ENCODE results near the gene MED20.

The MED20 gene

GRCh38 chr6:41932378-41932777 lies 11.4 kb upstream of the MED20 start:
- H2AFZ ChIP-seq (ENCODE audit: low read depth, low read length) = no peak overlapping the region
- peaks cover 33% of the 10 kb centered on the region for H4K20me1 ChIP-seq (ENCODE audit: insufficient read depth, low read length)
- peaks cover 62% of the 10 kb centered on the region for H3K79me2 ChIP-seq (ENCODE audit: insufficient read depth, low read length)
- ATAC-seq (ENCODE audit: insufficient read depth, low read depth) (no peak), DNase-seq (peak; percentile 29)
- H3K4me3 ChIP-seq (ENCODE audit: low read depth in 1 of 2, low read length in 2 of 2) = no peak overlapping the region
- no peak overlapping the region for H3K4me2 ChIP-seq (ENCODE audit: insufficient read depth, low read length)
- TF ChIP-seq CTCF (IDR thresholded peaks at IDR 0.05; ENCODE audit: borderline replicate concordance, extremely low read depth, low read length, poor library complexity, severe bottlenecking) = no peak
- no peak for TF ChIP-seq EZH2 (IDR thresholded peaks at IDR 0.05; ENCODE audit: borderline replicate concordance, low read depth, low read length, severe bottlenecking)
- peak overlapping the region; percentile 100 for H3K27ac ChIP-seq (ENCODE audit: low read length)
- no peak overlapping the region for H3K9ac ChIP-seq (ENCODE audit: low read depth, low read length)
- peaks cover 96% of the 10 kb centered on the region for H3K36me3 ChIP-seq (ENCODE audit: insufficient read depth, low read length)
- H3K9me3 ChIP-seq (ENCODE audit: insufficient read depth, low read length, severe bottlenecking) = no peaks in the 10 kb centered on the region
- H3K4me1 ChIP-seq (ENCODE audit: insufficient read depth, low read length) = peaks cover 36% of the 10 kb centered on the region
- no peaks in the 10 kb centered on the region for H3K27me3 ChIP-seq (ENCODE audit: insufficient read depth, low read length, poor library complexity)

- H3K79me2 ChIP-seq (ENCODE audit: insufficient read depth, low read length) = peaks cover 62% of the 10 kb centered on the region
Observed at GRCh38 chr6:41931792-41932191, 10.9 kb upstream of the MED20 start.

GRCh38 chr6:41929924-41930323 lies 9.0 kb upstream of the MED20 start:
- Histone ChIP-seq H3K27me3 (ENCODE audit: insufficient read depth, low read length, poor library complexity) (no peaks in the 10 kb centered on the region), H3K4me2 (ENCODE audit: insufficient read depth, low read length) (no peak overlapping the region), H3K79me2 (ENCODE audit: insufficient read depth, low read length) (peaks cover 61% of the 10 kb centered on the region), H3K27ac (ENCODE audit: low read length) (peak overlapping the region; percentile 45), H3K9ac (ENCODE audit: low read depth, low read length) (no peak overlapping the region), H3K4me3 (ENCODE audit: low read depth in 1 of 2, low read length in 2 of 2) (no peak overlapping the region), H3K4me1 (ENCODE audit: insufficient read depth, low read length) (peaks cover 23% of the 10 kb centered on the region), H3K9me3 (ENCODE audit: insufficient read depth, low read length, severe bottlenecking) (no peaks in the 10 kb centered on the region), H4K20me1 (ENCODE audit: insufficient read depth, low read length) (peaks cover 40% of the 10 kb centered on the region), H3K36me3 (ENCODE audit: insufficient read depth, low read length) (peaks cover 90% of the 10 kb centered on the region), H2AFZ (ENCODE audit: low read depth, low read length) (no peak overlapping the region)
- TF ChIP-seq CTCF (IDR thresholded peaks at IDR 0.05; ENCODE audit: borderline replicate concordance, extremely low read depth, low read length, poor library complexity, severe bottlenecking) (no peak), EZH2 (IDR thresholded peaks at IDR 0.05; ENCODE audit: borderline replicate concordance, low read depth, low read length, severe bottlenecking) (no peak)
- DNase-seq (no peak), ATAC-seq (ENCODE audit: insufficient read depth, low read depth) (no peak)

More at GRCh38 chr6:41931792-41932191, 10.9 kb upstream of the MED20 start:
- peak overlapping the region; percentile 100 for H3K27ac ChIP-seq (ENCODE audit: low read length)
- peaks cover 96% of the 10 kb centered on the region for H3K36me3 ChIP-seq (ENCODE audit: insufficient read depth, low read length)
- ATAC-seq (ENCODE audit: insufficient read depth, low read depth) (no peak), DNase-seq (no peak)
- no peak overlapping the region for H3K4me3 ChIP-seq (ENCODE audit: low read depth in 1 of 2, low read length in 2 of 2)
- peaks cover 39% of the 10 kb centered on the region for H4K20me1 ChIP-seq (ENCODE audit: insufficient read depth, low read length)
- TF ChIP-seq CTCF (IDR thresholded peaks at IDR 0.05; ENCODE audit: borderline replicate concordance, extremely low read depth, low read length, poor library complexity, severe bottlenecking) (no peak), EZH2 (IDR thresholded peaks at IDR 0.05; ENCODE audit: borderline replicate concordance, low read depth, low read length, severe bottlenecking) (no peak)
- no peak overlapping the region for H3K9ac ChIP-seq (ENCODE audit: low read depth, low read length)
- H2AFZ ChIP-seq (ENCODE audit: low read depth, low read length) = no peak overlapping the region
- no peaks in the 10 kb centered on the region for H3K9me3 ChIP-seq (ENCODE audit: insufficient read depth, low read length, severe bottlenecking)
- peaks cover 34% of the 10 kb centered on the region for H3K4me1 ChIP-seq (ENCODE audit: insufficient read depth, low read length)
- H3K27me3 ChIP-seq (ENCODE audit: insufficient read depth, low read length, poor library complexity) = no peaks in the 10 kb centered on the region
- no peak overlapping the region for H3K4me2 ChIP-seq (ENCODE audit: insufficient read depth, low read length)
